Activated CD4-positive, alpha-beta memory T cell treated with anti-CD3 and anti-CD28 coated beads, Interleukin-2, amount 10 ng/mL, durations not matched to agents 7 days and 5 days (primary cell): ENCODE data around the gene NECTIN1. TPM values are rescaled to one million over a fixed set of nuclear protein-coding genes. Genes with fewer than 3 reads are reported as not detected.

Experiments
- CTCF ChIA-PET: fragments of 350-600 bp; sonication (Branson Sonifier 250); formaldehyde crosslinking; loops from one replicate; lab custom pipeline; 2021; ENCODE audit warnings: antibody characterized with exemption, inconsistent platforms; lab: Charles Lee
- POLR2A ChIA-PET: fragments of 350-600 bp; sonication (Branson Sonifier 250); formaldehyde crosslinking; loops from one replicate; lab custom pipeline; 2021; ENCODE audit warnings: antibody characterized with exemption; lab: Charles Lee
- DNase-seq: peaks from one replicate; pipeline ENCODE4 v3.0.0-alpha.2; 2020
- H3K27ac Mint-ChIP-seq: one replicate; pipeline ENCODE4 v1.8.0; 2021; ENCODE audit warnings: mild to moderate bottlenecking, mixed read lengths
- H3K27me3 Mint-ChIP-seq: one replicate; pipeline ENCODE4 v1.8.0; 2021; ENCODE audit warnings: mixed read lengths
- H3K36me3 Mint-ChIP-seq: one replicate; pipeline ENCODE4 v1.8.0; 2021; ENCODE audit warnings: low read depth, mixed read lengths
- H3K4me1 Mint-ChIP-seq: one replicate; pipeline ENCODE4 v1.8.0; 2021; ENCODE audit warnings: mixed read lengths
- H3K4me3 Mint-ChIP-seq: one replicate; pipeline ENCODE4 v1.8.0; 2021; ENCODE audit warnings: mild to moderate bottlenecking, mixed read lengths
- H3K9me3 Mint-ChIP-seq: one replicate; pipeline ENCODE4 v1.8.0; 2021; ENCODE audit warnings: mixed read lengths
- total RNA-seq, 2 experiments: library from RNA; stranded (reverse); gene quantifications; one replicate each; pipeline ENCODE4 v1.2.3, GENCODE V29; 2021

The NECTIN1 gene
- total RNA-seq, 2 experiments from 2014 or later = 1.7 to 1.9 TPM

DNA sequence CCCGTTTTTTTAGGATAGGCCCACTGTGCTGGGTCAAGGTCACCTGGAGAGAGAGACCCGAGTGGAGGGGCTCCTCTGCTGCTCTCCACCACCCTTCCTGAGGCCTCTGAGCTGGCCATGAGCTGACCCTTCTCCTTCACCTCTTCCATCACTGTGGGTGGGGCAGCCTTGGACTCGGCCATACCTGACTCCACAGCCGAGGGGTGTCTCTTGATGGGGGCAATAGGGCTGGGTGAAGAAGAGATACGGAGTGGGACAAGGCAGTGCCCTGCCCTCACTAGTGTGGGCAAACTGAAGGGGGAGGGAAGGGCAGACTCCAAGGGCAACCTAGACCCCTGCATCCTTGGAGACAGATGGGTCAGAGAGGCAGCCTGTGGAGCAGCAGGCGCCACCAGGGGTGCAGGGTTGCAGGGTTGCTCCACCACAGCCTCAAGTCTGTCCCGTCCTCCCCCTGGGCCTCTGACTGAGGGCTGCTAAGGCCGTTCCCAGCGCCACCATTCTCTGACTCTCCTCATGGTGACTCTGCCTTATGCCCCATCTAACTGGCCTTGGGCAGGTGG, 20.1 kb upstream of the NECTIN1 start:
- peaks cover 17% of the 10 kb centered on the region for H3K27me3 Mint-ChIP-seq
- peaks cover 3% of the 10 kb centered on the region for H3K4me1 Mint-ChIP-seq
- no peak for DNase-seq
- POLR2A ChIA-PET = no interaction called here
- H3K4me3 Mint-ChIP-seq = no peak overlapping the region
- CTCF ChIA-PET = interaction anchor here (1.1 kb wide), 1 partner anchor 12 kb away, joined by 3 read pairs; no protein-coding TSS in a partner anchor
- no peaks in the 10 kb centered on the region for H3K9me3 Mint-ChIP-seq
- no peak overlapping the region for H3K27ac Mint-ChIP-seq
- no peaks in the 10 kb centered on the region for H3K36me3 Mint-ChIP-seq

DNA sequence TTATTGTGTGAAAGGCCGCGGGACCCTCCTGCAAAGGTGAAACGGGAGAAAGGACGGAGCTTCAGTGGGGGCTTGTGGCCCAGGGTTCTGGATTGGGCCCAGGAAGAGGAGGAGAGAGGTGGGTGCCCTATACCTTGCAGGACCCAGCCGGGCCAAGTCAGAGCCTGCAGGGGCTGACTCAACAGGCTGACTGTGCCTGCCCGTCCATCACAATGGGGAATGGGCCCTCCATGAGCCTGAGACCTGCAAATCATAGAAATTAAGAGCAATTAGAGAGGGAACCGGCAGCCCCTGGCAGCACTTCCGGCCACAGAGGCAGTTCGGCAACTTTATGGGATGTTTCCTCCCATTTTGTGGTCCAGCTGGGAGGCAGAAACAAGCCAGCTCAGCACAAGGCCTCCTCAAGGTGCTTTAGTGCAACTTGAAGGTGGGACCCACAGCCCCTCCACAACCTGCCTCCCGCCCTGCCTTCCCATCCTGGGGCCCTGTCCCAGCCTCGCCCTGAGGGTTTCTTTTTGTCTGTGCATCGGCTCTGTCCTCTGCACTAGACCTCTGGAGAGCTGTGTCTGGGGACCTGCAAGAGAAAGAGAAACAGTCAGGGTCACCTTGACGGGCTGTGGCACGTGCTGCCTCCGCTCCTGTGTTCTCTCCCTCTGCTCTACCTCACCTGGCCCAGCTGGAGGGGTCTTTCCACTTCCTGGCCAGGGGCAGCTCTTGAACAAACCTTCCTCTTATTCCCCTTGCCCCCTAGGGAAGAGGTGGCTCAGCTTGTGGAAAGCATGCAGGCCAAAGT, 19.1 kb upstream of the NECTIN1 start:
- Mint-ChIP-seq H3K9me3 (no peaks in the 10 kb centered on the region), H3K4me1 (peaks cover 3% of the 10 kb centered on the region), H3K27me3 (peaks cover 25% of the 10 kb centered on the region), H3K36me3 (no peaks in the 10 kb centered on the region), H3K4me3 (no peak overlapping the region), H3K27ac (no peak overlapping the region)
- CTCF ChIA-PET = interaction anchor here (1.1 kb wide), 1 partner anchor 11 kb away, joined by 3 read pairs; no protein-coding TSS in a partner anchor
- DNase-seq = no peak
- POLR2A ChIA-PET = no interaction called here

DNA sequence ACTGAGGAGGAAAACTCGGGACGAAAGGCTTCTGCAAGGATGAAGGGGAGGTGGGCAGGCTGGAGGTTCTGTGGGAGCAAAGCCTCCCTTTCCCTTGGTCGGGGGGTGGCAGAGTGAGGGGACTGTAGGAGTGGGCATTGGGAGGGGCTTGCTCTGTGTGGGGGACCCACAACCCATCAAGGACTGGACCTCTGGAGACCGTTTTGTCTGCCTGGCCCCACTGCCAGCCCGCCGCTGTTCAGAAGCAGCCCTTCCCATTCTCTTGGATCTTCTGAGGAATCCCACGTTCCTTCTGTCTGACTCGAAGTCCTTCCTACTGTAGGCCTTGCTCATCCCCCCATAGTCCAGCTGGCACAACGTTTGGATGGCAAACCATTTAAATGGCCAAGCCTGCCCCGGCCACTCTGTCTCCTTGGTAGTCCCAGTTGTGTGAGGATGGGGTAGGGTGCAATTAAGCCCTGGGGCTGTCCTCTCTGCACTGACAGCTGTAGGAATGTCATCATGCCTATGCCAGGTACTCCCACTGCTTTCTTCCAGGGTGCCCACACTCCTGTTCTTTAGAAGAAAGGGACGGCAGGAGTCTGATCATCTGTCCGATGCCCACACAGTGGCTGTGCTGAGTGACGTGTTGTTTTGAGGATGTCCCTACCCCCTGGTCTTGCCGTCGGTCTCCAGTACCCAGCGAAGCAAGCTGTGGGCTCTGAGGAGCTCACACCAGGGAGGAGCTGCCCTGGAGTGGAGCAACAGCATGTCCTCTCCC, 17.0 kb upstream of the NECTIN1 start:
- ChIA-PET CTCF (interaction anchor here (1.6 kb wide), 1 partner anchor 17 kb away, joined by 6 read pairs; the partner anchor contains the start of gene NECTIN1), POLR2A (no interaction called here)
- Mint-ChIP-seq H3K4me1 (peaks cover 2% of the 10 kb centered on the region), H3K27ac (no peak overlapping the region), H3K9me3 (no peaks in the 10 kb centered on the region), H3K27me3 (peaks cover 32% of the 10 kb centered on the region), H3K4me3 (no peak overlapping the region), H3K36me3 (no peaks in the 10 kb centered on the region)
- DNase-seq = no peak

DNA sequence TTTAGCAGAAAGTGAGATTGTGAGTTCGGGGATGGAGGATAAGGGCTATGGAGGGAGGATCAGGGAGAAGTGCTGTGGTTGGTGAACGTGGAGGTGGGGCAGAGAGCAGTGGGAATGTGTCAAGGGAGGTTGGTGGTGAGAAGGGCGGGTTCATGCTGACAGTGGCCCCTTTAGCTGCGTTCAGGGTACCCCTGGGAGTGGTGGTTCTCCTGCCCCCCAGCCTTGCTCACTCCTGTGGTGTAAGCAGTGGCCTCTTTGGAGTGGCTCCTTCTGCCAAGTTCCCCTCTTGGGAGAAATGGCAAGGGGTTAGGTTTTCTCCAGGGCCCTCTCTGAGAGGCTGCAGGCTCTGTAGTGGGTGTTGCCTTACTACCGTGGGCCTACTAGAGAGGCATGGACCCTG, 16.1 kb upstream of the NECTIN1 start:
- no peak for DNase-seq
- Mint-ChIP-seq H3K27me3 (peaks cover 38% of the 10 kb centered on the region), H3K9me3 (no peaks in the 10 kb centered on the region), H3K36me3 (no peaks in the 10 kb centered on the region), H3K4me1 (peaks cover 2% of the 10 kb centered on the region), H3K27ac (no peak overlapping the region), H3K4me3 (no peak overlapping the region)
- CTCF ChIA-PET = no interaction called here
- POLR2A ChIA-PET = no interaction called here

DNA sequence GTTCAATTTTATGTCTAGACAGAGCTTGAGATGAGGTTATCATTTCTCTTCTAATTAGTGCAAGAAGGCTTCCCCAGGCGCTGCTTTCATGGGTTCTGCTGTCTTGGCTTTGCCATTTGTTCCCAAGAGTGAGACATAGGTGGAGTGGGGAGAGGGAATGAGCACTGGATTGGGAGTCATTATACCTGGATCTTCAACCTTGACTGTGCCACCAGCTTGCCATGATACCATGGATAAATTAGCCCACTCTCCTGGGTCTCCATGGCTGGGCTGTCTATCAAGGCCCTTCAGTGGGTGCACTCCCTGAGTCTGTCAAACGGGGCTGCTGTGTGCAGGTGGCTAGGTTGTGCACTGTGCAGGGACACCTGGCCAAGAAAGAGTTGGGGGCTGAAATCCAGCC, 15.6 kb upstream of the NECTIN1 start:
- no peaks in the 10 kb centered on the region for H3K9me3 Mint-ChIP-seq
- peaks cover 41% of the 10 kb centered on the region for H3K27me3 Mint-ChIP-seq
- no peak overlapping the region for H3K27ac Mint-ChIP-seq
- no peaks in the 10 kb centered on the region for H3K36me3 Mint-ChIP-seq
- CTCF ChIA-PET = no interaction called here
- H3K4me1 Mint-ChIP-seq = peaks cover 2% of the 10 kb centered on the region
- POLR2A ChIA-PET = no interaction called here
- H3K4me3 Mint-ChIP-seq = no peak overlapping the region
- no peak for DNase-seq

DNA sequence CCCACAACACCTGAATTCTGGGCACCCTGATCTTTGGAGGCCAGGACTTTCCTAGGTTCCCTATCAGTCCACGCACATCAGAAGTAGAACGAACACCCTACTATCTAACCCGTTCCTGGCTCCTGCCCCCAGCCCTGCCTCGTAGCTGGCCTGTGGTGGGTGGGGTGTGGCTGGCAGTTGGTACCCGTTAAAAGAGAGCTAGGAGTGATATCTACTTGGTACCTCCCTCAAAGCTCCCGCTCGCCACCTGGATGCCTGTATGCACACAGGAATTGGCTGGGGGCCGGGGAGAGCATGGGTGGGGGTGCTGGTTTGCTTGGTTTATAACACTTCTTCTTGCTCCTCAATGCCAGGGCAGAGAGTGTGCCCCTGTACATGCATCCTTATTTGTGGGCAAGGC, 14.0 kb upstream of the NECTIN1 start:
- ChIA-PET CTCF (interaction anchor here (1.2 to 1.7 kb wide), 2 partner anchors 14 to 47 kb away, joined by 3 to 8 read pairs; partner anchors contain the start of gene NECTIN1), POLR2A (no interaction called here)
- peaks cover 2% of the 10 kb centered on the region for H3K4me1 Mint-ChIP-seq
- no peak overlapping the region for H3K4me3 Mint-ChIP-seq
- H3K36me3 Mint-ChIP-seq = no peaks in the 10 kb centered on the region
- H3K9me3 Mint-ChIP-seq = no peaks in the 10 kb centered on the region
- H3K27ac Mint-ChIP-seq = no peak overlapping the region
- DNase-seq = no peak
- H3K27me3 Mint-ChIP-seq = peaks cover 43% of the 10 kb centered on the region

DNA sequence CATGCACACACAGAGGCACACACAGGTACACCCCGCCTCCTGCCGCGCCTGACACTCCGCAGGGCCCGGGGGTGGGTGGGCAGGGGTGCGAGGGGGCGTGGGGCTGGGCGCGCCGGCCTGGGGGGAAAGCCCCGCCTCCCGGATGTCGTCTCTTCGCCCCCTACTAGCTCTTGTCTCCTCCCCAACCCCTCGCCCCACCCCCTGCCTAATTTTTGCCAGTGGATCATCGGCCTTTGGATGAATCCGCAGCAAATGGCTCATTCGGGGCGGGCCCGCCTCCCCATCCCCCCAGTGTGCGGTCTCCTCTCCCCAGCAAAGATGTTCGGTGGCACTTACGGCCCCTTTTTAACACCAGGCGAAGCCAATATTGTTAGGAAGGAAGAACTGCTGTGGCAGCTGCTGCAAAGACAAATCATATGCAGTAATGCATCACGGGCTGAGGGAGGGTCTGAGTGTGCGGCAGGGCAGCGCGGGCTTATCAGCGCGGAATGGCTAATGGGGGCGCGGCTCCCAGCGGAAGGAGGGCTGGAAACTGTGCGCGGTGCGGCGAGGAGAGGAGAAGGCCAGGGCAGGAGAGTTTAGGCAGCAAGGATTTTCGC, 13.4 kb upstream of the NECTIN1 start:
- Mint-ChIP-seq H3K4me1 (peaks cover 2% of the 10 kb centered on the region), H3K36me3 (no peaks in the 10 kb centered on the region), H3K27ac (no peak overlapping the region), H3K4me3 (no peak overlapping the region), H3K27me3 (peaks cover 46% of the 10 kb centered on the region), H3K9me3 (no peaks in the 10 kb centered on the region)
- POLR2A ChIA-PET = no interaction called here
- CTCF ChIA-PET = interaction anchor here (1.2 to 1.7 kb wide), 2 partner anchors 13 to 48 kb away, joined by 3 to 8 read pairs; partner anchors contain the start of gene NECTIN1
- no peak for DNase-seq

DNA sequence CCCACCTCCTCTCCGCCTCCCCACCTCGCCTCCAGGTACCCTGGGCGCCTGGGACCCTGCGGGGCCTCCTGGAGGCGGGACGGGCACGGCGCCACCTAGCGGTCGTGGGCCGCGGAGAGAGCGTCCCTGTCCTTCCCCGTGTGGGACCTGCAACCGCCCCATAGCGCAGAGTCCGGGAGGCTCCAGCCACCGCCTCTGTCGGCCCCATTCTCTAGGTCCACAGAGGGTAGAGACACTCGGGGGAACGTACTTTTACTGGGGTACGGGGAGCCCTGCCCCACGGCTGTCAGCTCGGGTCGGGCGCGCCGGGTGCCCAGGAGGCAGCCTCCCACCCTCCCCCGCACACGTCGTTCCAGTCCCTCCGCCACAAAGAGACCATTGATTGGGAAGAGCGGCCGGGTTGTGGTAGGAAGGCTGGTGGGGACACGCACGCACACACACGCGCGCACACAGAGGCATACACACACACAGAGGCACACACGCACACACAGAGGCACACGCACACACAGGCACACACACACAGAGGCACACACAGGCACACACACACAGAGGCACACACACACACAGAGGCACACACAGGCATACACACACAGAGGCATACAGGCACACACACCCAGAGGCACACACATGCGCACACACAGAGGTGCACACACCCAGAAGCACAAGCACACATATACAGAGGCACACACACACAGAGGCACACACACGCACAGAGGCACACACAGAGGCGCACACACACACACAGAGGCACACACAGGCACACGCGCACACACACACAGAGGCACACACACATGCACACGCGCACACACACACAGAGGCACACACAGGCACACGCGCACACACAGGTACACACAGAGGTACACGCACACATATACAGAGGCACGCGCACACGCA, 12.6 kb upstream of the NECTIN1 start:
- H3K4me3 Mint-ChIP-seq = no peak overlapping the region
- POLR2A ChIA-PET = no interaction called here
- DNase-seq = peak; percentile 53

DNA sequence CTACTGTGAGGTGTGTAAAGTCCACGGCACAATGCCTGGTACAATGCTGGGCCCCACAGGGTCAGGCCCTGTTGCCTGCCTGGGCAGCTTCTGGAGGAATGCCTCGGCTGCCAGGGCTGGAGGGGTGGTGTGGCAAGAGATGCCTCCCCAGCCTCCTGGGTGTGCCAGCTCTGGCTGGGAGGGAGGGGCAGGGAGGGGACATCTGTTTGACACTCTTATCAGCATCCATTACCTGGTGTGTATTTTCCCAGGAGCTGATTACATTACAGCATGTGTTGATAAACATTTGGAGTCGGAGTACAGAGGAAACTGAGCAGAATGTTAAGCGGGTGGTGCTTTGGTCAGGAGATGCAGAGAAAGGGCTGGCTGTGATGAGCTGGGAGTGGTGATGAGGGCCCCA, 11.0 kb upstream of the NECTIN1 start:
- Mint-ChIP-seq H3K27ac (no peak overlapping the region), H3K9me3 (no peaks in the 10 kb centered on the region), H3K27me3 (peaks cover 55% of the 10 kb centered on the region), H3K36me3 (no peaks in the 10 kb centered on the region), H3K4me1 (peaks cover 2% of the 10 kb centered on the region), H3K4me3 (no peak overlapping the region)
- CTCF ChIA-PET = interaction anchor here (1.0 to 1.7 kb wide), 4 partner anchors 10 to 66 kb away, joined by 3 to 5 read pairs (median 4); partner anchors contain the start of gene NECTIN1
- DNase-seq = no peak
- POLR2A ChIA-PET = no interaction called here

More for the DNA sequence above, 12.6 kb upstream of the NECTIN1 start:
- H3K4me1 Mint-ChIP-seq = peaks cover 2% of the 10 kb centered on the region
- H3K27ac Mint-ChIP-seq = no peak overlapping the region
- H3K9me3 Mint-ChIP-seq = no peaks in the 10 kb centered on the region
- H3K27me3 Mint-ChIP-seq = peaks cover 50% of the 10 kb centered on the region
- H3K36me3 Mint-ChIP-seq = no peaks in the 10 kb centered on the region
- CTCF ChIA-PET = interaction anchor here (1.2 kb wide), 1 partner anchor 49 kb away, joined by 3 read pairs; no protein-coding TSS in a partner anchor

DNA sequence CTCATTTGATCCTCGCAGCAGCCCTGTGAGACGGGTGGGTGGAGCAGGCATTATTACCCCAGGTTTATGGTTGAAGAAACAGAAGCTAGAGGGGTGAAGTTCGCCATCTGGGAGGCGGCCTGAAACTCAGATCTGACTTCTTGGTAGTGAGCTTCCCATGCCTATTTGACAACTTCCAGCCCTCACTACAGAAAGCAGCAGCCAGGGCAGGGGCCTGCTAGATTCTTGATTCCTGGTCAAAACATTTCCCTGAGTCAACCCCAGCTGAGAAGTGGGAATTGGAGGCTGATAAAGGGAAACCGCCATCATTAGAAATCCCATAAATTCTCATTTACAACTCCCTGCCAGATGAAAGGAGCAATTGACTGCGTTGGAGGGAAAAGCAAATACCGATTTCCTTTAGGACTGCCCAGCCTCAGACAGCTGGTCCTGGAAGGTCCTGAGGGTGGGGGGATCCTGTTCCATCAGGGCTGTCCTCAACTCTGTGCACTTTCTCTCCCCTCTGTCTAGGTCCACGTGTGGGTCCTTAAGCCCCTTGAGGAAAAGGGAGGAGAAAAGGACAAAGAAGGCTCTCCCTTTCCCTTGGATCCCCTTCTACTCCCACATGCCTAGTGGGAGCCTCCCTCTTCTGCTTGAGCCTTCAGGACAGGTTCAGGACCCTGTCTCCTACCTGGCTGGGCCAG, 10.2 kb upstream of the NECTIN1 start:
- DNase-seq = no peak
- Mint-ChIP-seq H3K4me1 (peaks cover 2% of the 10 kb centered on the region), H3K36me3 (no peaks in the 10 kb centered on the region), H3K9me3 (no peaks in the 10 kb centered on the region), H3K27me3 (peaks cover 51% of the 10 kb centered on the region), H3K27ac (no peak overlapping the region), H3K4me3 (no peak overlapping the region)
- CTCF ChIA-PET = interaction anchor here (1.2 to 1.7 kb wide), 3 partner anchors 10 to 65 kb away, joined by 4 to 5 read pairs (median 5); partner anchors contain the start of gene NECTIN1
- POLR2A ChIA-PET = interaction anchor here (0.7 kb wide), 1 partner anchor 10 kb away, joined by 3 read pairs; the partner anchor contains the start of gene NECTIN1

DNA sequence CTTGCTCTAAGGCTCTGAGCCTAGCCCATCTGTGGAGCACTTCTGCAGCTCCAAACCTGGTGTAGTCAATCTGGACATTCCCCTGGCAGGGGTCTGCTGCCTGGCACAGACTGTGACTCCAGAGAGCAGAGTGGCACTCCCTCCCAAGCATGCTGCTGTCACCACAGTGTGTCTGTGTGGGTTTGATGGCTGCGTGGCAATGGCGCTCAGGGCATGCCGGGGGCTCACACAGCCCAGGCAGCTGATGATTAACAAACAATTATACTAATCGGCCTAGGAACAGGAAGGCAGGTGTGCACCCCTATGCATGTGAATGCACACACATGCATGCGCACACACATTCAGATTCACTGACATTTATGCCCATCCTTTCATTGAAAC, 9.0 kb upstream of the NECTIN1 start:
- POLR2A ChIA-PET = no interaction called here

More for the DNA sequence above, 9.0 kb upstream of the NECTIN1 start:
- no peaks in the 10 kb centered on the region for H3K9me3 Mint-ChIP-seq
- no peak for DNase-seq
- H3K36me3 Mint-ChIP-seq = no peaks in the 10 kb centered on the region
- CTCF ChIA-PET = interaction anchor here (1.2 kb wide), 1 partner anchor 9 kb away, joined by 4 read pairs; the partner anchor contains the start of gene NECTIN1
- H3K27me3 Mint-ChIP-seq = peaks cover 49% of the 10 kb centered on the region
- H3K27ac Mint-ChIP-seq = no peak overlapping the region
- no peak overlapping the region for H3K4me3 Mint-ChIP-seq
- peaks cover 2% of the 10 kb centered on the region for H3K4me1 Mint-ChIP-seq
